T-helper 1 cell treated with Interleukin-12 subunit alpha and Interleukin-12 subunit beta and Interleukin-4 antibody, amounts not matched to agents 30 ng/mL and 1 ng/mL, for 36 hours (primary cell): ENCODE results near the gene GOLGA5. TPM values are rescaled to one million over a fixed set of nuclear protein-coding genes. Genes with fewer than 3 reads are reported as not detected.

Experiments used
- intact Hi-C: fragments of 100-400 bp; cut with micrococcal nuclease; formaldehyde crosslinking; loops from one replicate; pipeline ENCODE4 v1.15.1; 2024
- total RNA-seq: library from RNA; stranded (reverse); gene quantifications from 2 replicates; pipeline ENCODE4 v1.2.3, GENCODE V29; 2022

Gene GOLGA5
- total RNA-seq, 1 donor from 2014 or later, result 23.5 TPM

DNA sequence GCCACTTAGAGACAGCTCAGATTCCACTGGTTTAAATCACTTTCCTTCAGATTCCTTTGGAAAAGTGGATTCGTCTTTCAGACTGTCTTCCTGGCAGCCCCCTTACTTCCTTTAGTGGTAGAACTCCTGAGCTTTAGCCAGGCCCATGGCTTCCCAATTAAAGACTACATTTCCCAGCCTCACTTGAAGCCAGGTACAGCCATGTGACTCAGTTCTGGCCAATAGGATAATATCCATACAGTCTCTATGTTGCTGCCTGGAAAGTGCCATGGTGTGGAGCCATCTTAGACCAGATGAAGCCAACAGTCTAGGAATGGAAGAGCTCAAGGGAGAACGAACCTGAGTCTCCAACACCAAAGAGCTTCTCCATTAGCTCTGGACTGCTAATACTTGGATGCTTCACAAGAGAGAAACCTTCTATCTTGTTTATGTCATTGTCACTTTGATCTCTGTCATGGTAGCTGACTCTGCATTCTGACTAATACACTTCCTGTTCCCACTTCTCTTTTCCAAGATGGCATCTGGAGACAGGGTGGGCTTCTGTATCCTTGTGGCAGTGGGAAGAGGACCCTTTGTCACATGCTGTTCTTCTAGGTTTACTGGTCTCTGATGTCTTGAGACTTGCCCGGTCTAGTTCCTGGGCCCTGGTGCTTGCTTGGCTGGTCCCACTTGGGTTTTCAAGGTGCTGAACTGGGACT lies 15.1 kb upstream of the GOLGA5 start:
- intact Hi-C loops, result loop anchor here (10.0 kb wide), 1 partner anchor 904 kb away; no protein-coding TSS in a partner anchor

- intact Hi-C loops, result loop anchor here (5.0 kb wide), 1 partner anchor 643 kb away; no protein-coding TSS in a partner anchor
These were observed 13.5 kb upstream of the GOLGA5 start for GRCh38 chr14:92780444-92781232.

- intact Hi-C loops, result loop anchor here (5.0 kb wide), 1 partner anchor 644 kb away; no protein-coding TSS in a partner anchor
These were observed 12.8 kb upstream of the GOLGA5 start for GRCh38 chr14:92781350-92781749.

GRCh38 chr14:92783813-92784431 lies 10.2 kb upstream of the GOLGA5 start:
- intact Hi-C loops, result loop anchor here (1.0 to 5.0 kb wide), 3 partner anchors 70 to 647 kb away; no protein-coding TSS in a partner anchor

GRCh38 chr14:92785667-92786426 lies 8.3 kb upstream of the GOLGA5 start:
- intact Hi-C loops, result no loop called here

- intact Hi-C loops, result no loop called here
These were observed 7.7 kb upstream of the GOLGA5 start for GRCh38 chr14:92786427-92786756.

- intact Hi-C loops, result no loop called here
These were observed 6.6 kb upstream of the GOLGA5 start for GRCh38 chr14:92787554-92787953.

- intact Hi-C loops, result loop anchor here (5.0 kb wide), 2 partner anchors 227 to 328 kb away; partner anchors contain the start of gene ITPK1
These were observed 4.5 kb upstream of the GOLGA5 start for GRCh38 chr14:92789457-92790089.

GRCh38 chr14:92792885-92793284 lies 1.2 kb upstream of the GOLGA5 start:
- intact Hi-C loops, result loop anchor here (5.0 kb wide), 2 partner anchors 231 to 324 kb away; partner anchors contain the start of gene ITPK1

DNA sequence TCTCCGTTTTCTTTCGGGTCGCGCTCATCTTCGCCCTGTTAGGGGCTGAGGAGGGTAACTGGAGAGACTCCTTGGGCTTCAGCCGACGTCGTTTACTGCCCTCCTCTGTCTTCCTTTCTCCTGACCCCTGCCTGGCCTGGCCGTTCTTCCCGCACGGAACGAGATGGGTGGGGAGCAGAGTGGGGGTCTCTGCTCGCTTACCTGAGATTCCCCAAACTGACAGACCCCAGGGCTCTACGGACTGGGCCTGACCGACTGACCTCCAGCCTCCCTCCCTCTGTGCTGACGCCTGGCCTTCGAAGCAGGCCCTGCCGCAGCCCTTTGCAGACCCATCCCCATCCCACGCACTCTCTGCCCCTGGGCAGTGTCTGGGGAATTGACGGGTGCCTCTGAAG lies 439 bp downstream of the GOLGA5 start:
- intact Hi-C loops, result loop anchor here (1.0 to 5.0 kb wide), 11 partner anchors 19 to 754 kb away; partner anchors contain the start of genes ATXN3, BTBD7, ITPK1 and LGMN

DNA sequence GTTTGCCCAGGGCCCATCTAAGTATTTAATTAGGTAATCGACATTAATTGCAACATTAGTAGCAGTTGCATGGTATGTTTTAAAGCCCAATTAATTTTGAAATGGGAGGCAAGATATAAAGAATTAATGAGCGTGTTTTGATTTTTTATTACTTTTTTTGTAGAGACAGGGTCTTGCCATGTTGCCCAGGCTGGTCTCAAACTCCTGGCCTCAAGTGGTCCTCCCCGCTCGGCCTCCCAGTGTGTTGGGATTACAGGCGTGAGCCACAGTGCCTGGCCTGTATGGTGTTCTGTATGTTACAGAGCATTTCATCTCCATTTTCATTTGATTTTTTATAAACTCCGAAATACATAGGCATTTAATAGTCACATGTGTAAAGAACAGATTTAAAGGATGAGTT lies 856 bp downstream of the GOLGA5 start:
- intact Hi-C loops, result loop anchor here (1.0 to 5.0 kb wide), 11 partner anchors 20 to 755 kb away; partner anchors contain the start of genes ATXN3, BTBD7, ITPK1 and LGMN

- intact Hi-C loops, result no loop called here
These were observed 4.0 kb downstream of the GOLGA5 start for GRCh38 chr14:92797935-92798653.

DNA sequence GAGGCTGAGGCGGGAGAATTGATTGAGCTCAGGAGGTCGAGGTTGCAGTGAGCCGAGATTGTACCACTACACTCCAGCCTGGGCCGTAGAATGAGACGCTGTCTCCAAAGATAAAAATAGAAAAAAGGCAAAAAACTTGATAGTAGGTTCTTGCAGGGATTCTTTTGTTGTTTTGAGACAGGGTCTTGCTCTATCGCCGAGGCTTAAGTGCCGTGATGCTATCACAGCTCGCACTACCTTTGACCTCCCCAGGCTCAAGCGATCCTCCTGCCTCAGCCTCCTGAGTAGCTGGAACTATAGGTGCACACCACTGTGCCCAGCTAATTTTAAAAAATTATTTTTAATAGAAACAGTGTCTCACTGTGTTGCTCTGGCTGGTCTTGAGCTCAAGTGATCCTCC lies 4.7 kb downstream of the GOLGA5 start:
- intact Hi-C loops, result no loop called here

GRCh38 chr14:92800012-92800411 lies 5.9 kb downstream of the GOLGA5 start:
- intact Hi-C loops, result no loop called here

GRCh38 chr14:92800525-92800924 lies 6.4 kb downstream of the GOLGA5 start:
- intact Hi-C loops, result no loop called here

DNA sequence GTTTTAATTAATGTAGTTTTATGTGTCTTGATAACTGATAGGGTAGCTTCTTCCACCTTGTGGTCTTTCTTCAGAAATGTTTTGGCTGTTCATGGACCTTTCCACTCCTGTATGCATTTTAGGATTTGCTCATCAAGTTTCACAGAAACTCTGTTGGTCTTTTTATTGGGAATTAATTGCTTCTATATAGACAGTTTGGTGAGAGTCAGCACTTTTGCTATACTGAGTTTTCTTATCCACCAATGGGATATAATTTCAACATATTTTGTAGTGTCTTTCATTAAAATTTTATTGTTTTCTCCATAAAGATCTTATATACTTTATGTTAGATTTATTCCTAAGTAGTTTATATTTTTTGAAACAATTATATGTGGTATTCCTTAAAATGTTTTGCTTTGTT lies 7.8 kb downstream of the GOLGA5 start:
- intact Hi-C loops, result no loop called here

GRCh38 chr14:92802678-92803077 lies 8.6 kb downstream of the GOLGA5 start:
- intact Hi-C loops, result no loop called here

- intact Hi-C loops, result no loop called here
These were observed 19.1 kb downstream of the GOLGA5 start for GRCh38 chr14:92813201-92813600.

GRCh38 chr14:92819011-92819597 lies 25.0 kb downstream of the GOLGA5 start:
- intact Hi-C loops, result no loop called here
